NCI-H345 (cell line): ENCODE data around the gene CAMK1D.
"Not testable (repeated sequence)": the region's sequence is repeated elsewhere in the genome, so short reads cannot be mapped to it uniquely, and the experiment has no call there.

Experiments
- DNase-seq: peaks from one replicate; lab custom pipeline; 2025; lab: John Stamatoyannopoulos, UW

The CAMK1D gene

GRCh38 chr10:12848439-12849173, 499.3 kb downstream of the CAMK1D start:
- no peak for DNase-seq

GRCh38 chr10:12849319-12850181, 500.2 kb downstream of the CAMK1D start:
- DNase-seq = peak; percentile 76

- no peak for DNase-seq
These were observed 503.3 kb downstream of the CAMK1D start for GRCh38 chr10:12852687-12853086.

GRCh38 chr10:12854988-12855387, 505.6 kb downstream of the CAMK1D start:
- DNase-seq = no peak

- DNase-seq = no peak
These were observed 513.1 kb downstream of the CAMK1D start for GRCh38 chr10:12862459-12862858.

- DNase-seq = not testable (repeated sequence)
These were observed 516.2 kb downstream of the CAMK1D start for GRCh38 chr10:12865515-12865914.

GRCh38 chr10:12868229-12868628, 518.9 kb downstream of the CAMK1D start:
- no peak for DNase-seq

GRCh38 chr10:12869427-12869826, 520.1 kb downstream of the CAMK1D start:
- no peak for DNase-seq

GRCh38 chr10:12872577-12872976, 523.2 kb downstream of the CAMK1D start:
- DNase-seq = no peak

GRCh38 chr10:12873172-12873571, 523.8 kb downstream of the CAMK1D start:
- DNase-seq = no peak

GRCh38 chr10:12874501-12874900, 525.2 kb downstream of the CAMK1D start:
- DNase-seq = no peak

- DNase-seq = peak; percentile 3
These were observed 525.8 kb downstream of the CAMK1D start for GRCh38 chr10:12875100-12875499.

GRCh38 chr10:12876266-12876665, 526.9 kb downstream of the CAMK1D start:
- DNase-seq = no peak

GRCh38 chr10:12877150-12877549, 527.8 kb downstream of the CAMK1D start:
- no peak for DNase-seq

- DNase-seq = no peak
These were observed 531.1 kb downstream of the CAMK1D start for GRCh38 chr10:12880423-12880822.

GRCh38 chr10:12884851-12885250, 535.5 kb downstream of the CAMK1D start:
- DNase-seq = no peak
